HG03025 (cell line): ENCODE results near the gene OCIAD2.
"Not testable (repeated sequence)": the region's sequence is repeated elsewhere in the genome, so short reads cannot be mapped to it uniquely, and the experiment has no call there.

Experiments used
- ATAC-seq: cut with Tn5 transposase; IDR thresholded peaks from one replicate; pipeline ENCODE4 v1.9.1; 2021; ENCODE audit warnings: mild to moderate bottlenecking, moderate library complexity; ENCODE audit not compliant: unreplicated experiment, low FRiP score

The OCIAD2 gene

GRCh38 chr4:48907706-48908477, 1.3 kb upstream of the OCIAD2 start:
- no peak for ATAC-seq

- ATAC-seq, result no peak
Measured at GRCh38 chr4:48905363-48906015, 1.1 kb downstream of the OCIAD2 start.

GRCh38 chr4:48904541-48905142, 1.9 kb downstream of the OCIAD2 start:
- ATAC-seq, result no peak

- no peak for ATAC-seq
Measured at GRCh38 chr4:48904101-48904500, 2.5 kb downstream of the OCIAD2 start.

GRCh38 chr4:48902266-48902665, 4.3 kb downstream of the OCIAD2 start:
- ATAC-seq, result no peak

- ATAC-seq, result no peak
Measured at GRCh38 chr4:48901196-48901595, 5.4 kb downstream of the OCIAD2 start.

GRCh38 chr4:48899950-48900349, 6.6 kb downstream of the OCIAD2 start:
- no peak for ATAC-seq

- ATAC-seq, result no peak
Measured at GRCh38 chr4:48899432-48899749, 7.2 kb downstream of the OCIAD2 start.

GRCh38 chr4:48898733-48899431, 7.7 kb downstream of the OCIAD2 start:
- ATAC-seq, result no peak

GRCh38 chr4:48896845-48897244, 9.7 kb downstream of the OCIAD2 start:
- ATAC-seq, result no peak

GRCh38 chr4:48891028-48891619, 15.4 kb downstream of the OCIAD2 start:
- no peak for ATAC-seq

GRCh38 chr4:48889750-48890149, 16.8 kb downstream of the OCIAD2 start:
- not testable (repeated sequence) for ATAC-seq

GRCh38 chr4:48881646-48882045, 24.9 kb downstream of the OCIAD2 start:
- ATAC-seq, result not testable (repeated sequence)

- ATAC-seq, result no peak
Measured at GRCh38 chr4:48879561-48880442, 26.8 kb downstream of the OCIAD2 start.

GRCh38 chr4:48877827-48878535, 28.6 kb downstream of the OCIAD2 start:
- no peak for ATAC-seq

- not testable (repeated sequence) for ATAC-seq
Measured at GRCh38 chr4:48864696-48865095, 41.9 kb downstream of the OCIAD2 start.

- ATAC-seq, result no peak
Measured at GRCh38 chr4:48863728-48864127, 42.8 kb downstream of the OCIAD2 start.

GRCh38 chr4:48862661-48863060, 43.9 kb downstream of the OCIAD2 start:
- no peak for ATAC-seq

- no peak for ATAC-seq
Measured at GRCh38 chr4:48862038-48862437, 44.5 kb downstream of the OCIAD2 start.
